Esophagus squamous epithelium (tissue), 4 donors: ENCODE results near the gene VEGFC.

ENCODE experiments used
- POLR2A ChIP-seq, 4 donors: fragments of 450-650 bp; IDR thresholded peaks; one replicate each; pipeline ENCODE4 v1.6.1; 2017; ENCODE audit warnings: antibody characterized with exemption in 4 of 4, mild to moderate bottlenecking in 4 of 4, moderate library complexity in 3 of 4
- TF ChIP-seq, protein P1 (sequence below), 6 experiments: fragments of 450-650 bp in 4 of 6; fragments of 200-600 bp in 2 of 6; sonication (generic) in 2 of 6; IDR thresholded peaks; one replicate each; pipeline ENCODE4 v1.5.1; 2016 to 2019; ENCODE audit warnings: antibody characterized with exemption in 6 of 6, mild to moderate bottlenecking in 4 of 6, moderate library complexity in 4 of 6

DNA sequence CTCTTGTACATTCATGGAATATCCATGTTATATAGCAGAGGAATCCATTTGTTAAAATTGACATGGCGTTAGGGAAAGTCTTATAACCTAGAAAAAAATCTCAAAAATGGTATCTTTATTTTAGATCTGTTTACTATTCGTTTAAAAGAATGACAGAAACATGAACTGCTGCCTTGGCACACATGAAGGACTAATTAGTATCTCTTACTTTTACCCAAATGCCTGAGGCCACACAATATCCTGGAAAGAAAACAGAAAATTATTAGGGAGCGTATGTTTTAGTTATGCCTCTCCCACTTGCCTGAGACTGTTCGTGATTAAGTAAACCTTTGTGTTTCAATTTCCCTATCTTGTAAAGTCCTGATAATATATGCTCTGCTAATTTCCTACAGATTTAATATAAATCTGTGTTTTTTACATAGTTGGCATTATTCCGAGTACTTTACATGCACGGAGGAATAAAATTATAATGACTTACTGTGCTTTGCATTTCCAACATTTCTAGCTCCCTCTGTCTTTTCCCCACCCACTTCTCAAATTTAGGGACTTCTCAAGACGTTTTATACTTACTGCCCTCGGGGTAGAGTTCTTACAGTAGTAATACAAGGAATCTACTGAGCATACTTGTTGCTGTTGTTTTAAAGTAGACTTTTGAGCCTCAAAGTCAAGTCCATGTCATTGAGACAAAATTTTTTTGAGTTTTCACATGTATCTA is 147.3 kb downstream of the VEGFC start:
- no peak for TF ChIP-seq POLR2A (IDR thresholded peaks at IDR 0.05)
- TF ChIP-seq, protein P1, sequence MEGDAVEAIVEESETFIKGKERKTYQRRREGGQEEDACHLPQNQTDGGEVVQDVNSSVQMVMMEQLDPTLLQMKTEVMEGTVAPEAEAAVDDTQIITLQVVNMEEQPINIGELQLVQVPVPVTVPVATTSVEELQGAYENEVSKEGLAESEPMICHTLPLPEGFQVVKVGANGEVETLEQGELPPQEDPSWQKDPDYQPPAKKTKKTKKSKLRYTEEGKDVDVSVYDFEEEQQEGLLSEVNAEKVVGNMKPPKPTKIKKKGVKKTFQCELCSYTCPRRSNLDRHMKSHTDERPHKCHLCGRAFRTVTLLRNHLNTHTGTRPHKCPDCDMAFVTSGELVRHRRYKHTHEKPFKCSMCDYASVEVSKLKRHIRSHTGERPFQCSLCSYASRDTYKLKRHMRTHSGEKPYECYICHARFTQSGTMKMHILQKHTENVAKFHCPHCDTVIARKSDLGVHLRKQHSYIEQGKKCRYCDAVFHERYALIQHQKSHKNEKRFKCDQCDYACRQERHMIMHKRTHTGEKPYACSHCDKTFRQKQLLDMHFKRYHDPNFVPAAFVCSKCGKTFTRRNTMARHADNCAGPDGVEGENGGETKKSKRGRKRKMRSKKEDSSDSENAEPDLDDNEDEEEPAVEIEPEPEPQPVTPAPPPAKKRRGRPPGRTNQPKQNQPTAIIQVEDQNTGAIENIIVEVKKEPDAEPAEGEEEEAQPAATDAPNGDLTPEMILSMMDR (IDR thresholded peaks at IDR 0.05) = no peak
